Neural cell (in vitro differentiated cells): ENCODE measurements around the gene ATAD1.

Experiments used
- CTCF ChIP-seq: fragments of 450-650 bp; IDR thresholded peaks from 2 replicates; pipeline ENCODE4 v1.5.1; 2014; ENCODE audit warnings: antibody characterized with exemption, mild to moderate bottlenecking, moderate library complexity; ENCODE audit not compliant: poor library complexity, severe bottlenecking
- EP300 ChIP-seq: fragments of 450-650 bp; conservative IDR thresholded peaks from 2 replicates; pipeline ENCODE4 v1.6.1; 2014; ENCODE audit warnings: antibody characterized with exemption, mild to moderate bottlenecking, moderate library complexity; ENCODE audit not compliant: poor library complexity, severe bottlenecking
- EZH2 ChIP-seq: fragments of 200-600, 300-800 bp; shearing (Covaris generic), sonication (generic); IDR thresholded peaks from 2 replicates; pipeline ENCODE4 v1.6.1; 2014; ENCODE audit warnings: antibody characterized with exemption, low read length, borderline replicate concordance, mild to moderate bottlenecking; ENCODE audit not compliant: insufficient read depth, poor library complexity, severe bottlenecking
- POLR2AphosphoS5 ChIP-seq: IDR thresholded peaks from 2 replicates; pipeline ENCODE4 v1.6.1; 2012
- REST ChIP-seq: IDR thresholded peaks from 2 replicates; pipeline ENCODE4 v1.6.1; 2012; ENCODE audit warnings: borderline replicate concordance

GRCh38 chr10:87721781-87722180, 96.2 kb downstream of the ATAD1 start:
- TF ChIP-seq REST (no peak), CTCF (no peak), EZH2 (no peak), EP300 (no peak), POLR2AphosphoS5 (no peak)
